ENCODE data around the gene FBRSL1. TPM values are rescaled to one million over a fixed set of nuclear protein-coding genes. Genes with fewer than 3 reads are reported as not detected.
A peak's percentile ranks its signal among the peaks of the same experiment; 100 is the strongest.
"Not testable (repeated sequence)": the region's sequence is repeated elsewhere in the genome, so short reads cannot be mapped to it uniquely, and the experiment has no call there.

FBRSL1 gene
- total RNA-seq, 1 donor from 2014 or later = 43.7 TPM

DNA sequence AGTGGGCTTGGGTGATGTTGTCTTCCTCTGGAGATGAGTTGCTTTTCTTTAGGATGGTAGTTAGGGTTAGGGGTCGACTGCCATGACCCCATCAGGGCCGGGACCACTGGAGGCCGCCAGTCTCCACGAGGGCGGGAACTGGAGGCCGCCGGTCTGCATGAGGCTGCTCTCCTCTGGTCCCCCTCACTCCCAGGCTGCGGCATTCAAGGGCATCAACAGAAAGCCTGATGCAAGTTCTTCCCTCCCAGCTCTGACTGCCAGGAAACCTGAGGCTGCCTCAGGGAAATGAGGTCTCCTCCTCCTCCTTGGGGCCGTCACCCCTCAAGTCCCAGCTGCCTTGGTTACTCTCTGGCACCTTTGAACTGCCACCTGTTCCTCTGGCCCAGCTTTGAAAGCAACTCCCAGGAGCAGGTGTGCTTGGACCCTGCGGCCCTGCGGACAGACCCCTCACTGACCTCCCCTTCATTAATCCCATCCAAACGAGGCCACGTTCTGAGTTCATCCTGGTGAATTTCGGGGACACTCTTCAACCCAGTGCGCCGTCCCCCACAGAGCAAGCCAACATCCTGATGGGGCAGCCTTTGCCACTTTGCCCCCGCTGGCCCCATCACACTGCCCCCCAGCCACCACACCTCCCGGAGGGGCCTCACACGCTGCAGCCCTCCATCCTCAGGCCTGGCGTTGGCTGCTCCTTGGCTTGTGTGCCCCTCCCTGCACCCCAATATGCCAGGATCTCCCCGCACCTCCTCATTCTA, 37.2 kb upstream of the FBRSL1 start:
- ATAC-seq = no peak
- intact Hi-C loops (cut with DNase I) = no loop called here
- no peak for DNase-seq (ENCODE audit: low spot score)

DNA sequence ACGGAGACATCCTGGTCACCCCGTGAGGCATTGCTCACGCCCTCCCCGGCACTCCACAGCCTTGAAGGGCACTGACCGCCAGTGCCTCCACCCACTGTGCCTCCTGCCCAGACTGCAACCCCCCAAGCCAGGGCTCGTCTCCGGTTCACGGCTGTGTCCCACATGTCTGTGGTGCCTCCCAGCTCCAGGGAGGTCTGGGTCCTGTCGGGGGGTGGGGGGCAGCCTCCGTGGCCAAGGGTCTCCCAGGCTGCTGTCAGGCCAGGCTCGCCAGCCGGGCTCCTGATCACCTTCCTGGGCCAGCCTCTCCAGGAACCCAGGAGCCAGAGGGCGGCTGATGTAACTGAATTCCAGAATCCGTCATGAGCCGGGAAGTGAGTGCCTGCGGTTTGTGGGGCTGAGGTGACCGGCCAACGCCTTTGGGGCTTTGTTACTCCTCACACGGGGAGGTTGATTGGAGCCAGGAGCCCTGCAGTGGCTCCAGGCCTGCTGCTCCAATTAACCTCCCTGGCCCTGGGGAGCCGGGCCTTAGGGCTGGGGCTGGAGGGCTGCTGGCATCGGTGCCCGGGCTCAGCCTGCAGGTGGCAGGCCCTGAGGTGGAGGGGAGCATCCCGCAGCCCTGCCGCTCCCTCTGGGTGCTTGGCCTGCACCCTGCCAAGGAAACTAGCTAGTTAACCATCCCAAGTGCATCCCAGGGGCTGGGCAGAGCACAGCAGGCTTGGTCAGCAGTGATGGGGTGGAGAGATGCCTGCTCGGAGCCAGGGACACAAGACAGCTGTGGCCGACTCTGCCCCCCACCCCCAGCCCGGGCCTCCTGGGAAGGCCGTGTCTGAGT, 36.4 kb upstream of the FBRSL1 start:
- DNase-seq (ENCODE audit: low spot score) (no peak), ATAC-seq (no peak)
- intact Hi-C loops (cut with DNase I) = no loop called here

- DNase-seq (ENCODE audit: low spot score) (no peak), ATAC-seq (no peak)
- intact Hi-C loops (cut with DNase I) = no loop called here
These were observed 35.6 kb upstream of the FBRSL1 start for GRCh38 chr12:132454193-132454932.

DNA sequence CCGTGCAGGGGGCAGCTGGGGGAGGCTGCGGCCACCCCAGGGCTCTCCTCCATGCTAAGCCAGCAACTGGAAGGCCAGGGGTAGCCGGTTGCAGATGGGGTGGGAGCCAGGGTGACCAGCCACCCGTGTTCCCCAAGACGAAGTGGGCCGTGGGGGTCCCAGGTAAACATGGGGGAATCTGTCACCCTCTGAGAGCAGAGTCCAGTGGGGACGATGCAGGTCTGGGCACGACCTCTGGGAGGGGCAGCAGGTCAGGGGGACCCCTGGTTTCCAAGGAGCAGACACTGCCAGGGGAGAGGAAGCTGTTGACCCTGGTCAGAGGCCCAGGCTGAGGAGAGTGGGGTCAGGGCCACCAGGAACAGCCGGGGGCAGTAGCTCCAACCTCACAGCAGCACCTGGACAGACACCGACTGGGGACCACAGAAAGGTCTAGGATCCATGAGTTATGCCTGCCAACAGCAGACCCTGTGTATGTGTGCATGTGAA, 35.0 kb upstream of the FBRSL1 start:
- DNase-seq (ENCODE audit: low spot score) (no peak), ATAC-seq (no peak)
- intact Hi-C loops (cut with DNase I) = no loop called here

DNA sequence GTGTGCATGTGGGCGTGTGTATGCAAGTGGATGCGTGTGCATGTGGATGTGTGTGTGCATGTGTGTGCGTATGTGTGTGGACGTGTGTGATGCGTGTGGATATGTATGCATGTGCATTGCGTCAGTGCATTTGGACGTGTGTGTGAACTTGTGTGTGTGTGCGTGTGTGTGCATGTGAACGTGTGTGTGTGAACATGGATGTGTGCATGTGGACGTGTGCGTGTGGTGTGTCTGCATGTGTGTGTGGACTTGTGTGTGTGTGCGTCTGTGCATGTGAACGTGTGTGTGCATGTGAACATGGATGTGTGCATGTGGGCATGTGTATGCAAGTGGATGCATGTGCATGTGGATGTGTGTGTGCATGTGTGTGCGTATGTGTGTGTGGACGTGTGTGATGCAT, 34.4 kb upstream of the FBRSL1 start:
- intact Hi-C loops (cut with DNase I) = no loop called here
- no peak for ATAC-seq
- DNase-seq (ENCODE audit: low spot score) = no peak

GRCh38 chr12:132456186-132456943, 33.6 kb upstream of the FBRSL1 start:
- no peak for ATAC-seq
- intact Hi-C loops (cut with DNase I) = no loop called here

DNA sequence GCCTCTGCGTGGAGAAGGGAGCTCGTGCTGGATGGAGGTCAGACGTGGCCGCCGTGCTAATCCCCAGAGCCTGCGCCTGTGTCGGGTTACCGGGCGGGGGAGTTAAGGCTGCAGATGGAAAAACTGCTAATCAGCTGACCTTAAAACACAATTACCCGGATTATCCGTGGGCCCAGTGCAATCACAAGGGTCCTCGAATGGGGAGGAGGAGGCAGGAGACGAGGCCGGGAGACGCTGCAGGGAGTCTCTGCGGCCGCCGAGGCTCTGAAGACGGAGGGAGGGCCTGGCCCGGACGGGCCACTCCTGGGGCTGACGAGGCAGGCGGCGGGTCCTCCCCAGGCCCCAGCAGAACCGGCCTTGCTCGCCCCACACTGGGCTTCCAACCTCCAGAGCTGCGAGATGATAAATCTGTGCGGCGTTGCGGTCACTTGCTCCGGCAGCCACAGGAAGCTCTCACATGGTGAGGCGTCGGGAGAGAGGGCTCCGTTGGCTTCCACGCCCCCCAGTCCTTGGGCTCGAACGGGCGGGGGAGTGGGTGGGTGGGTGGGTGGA, 32.9 kb upstream of the FBRSL1 start:
- no peak for ATAC-seq
- intact Hi-C loops (cut with DNase I) = no loop called here
- no peak for DNase-seq (ENCODE audit: low spot score)

More at GRCh38 chr12:132456186-132456943, 33.6 kb upstream of the FBRSL1 start:
- DNase-seq (ENCODE audit: low spot score) = no peak

DNA sequence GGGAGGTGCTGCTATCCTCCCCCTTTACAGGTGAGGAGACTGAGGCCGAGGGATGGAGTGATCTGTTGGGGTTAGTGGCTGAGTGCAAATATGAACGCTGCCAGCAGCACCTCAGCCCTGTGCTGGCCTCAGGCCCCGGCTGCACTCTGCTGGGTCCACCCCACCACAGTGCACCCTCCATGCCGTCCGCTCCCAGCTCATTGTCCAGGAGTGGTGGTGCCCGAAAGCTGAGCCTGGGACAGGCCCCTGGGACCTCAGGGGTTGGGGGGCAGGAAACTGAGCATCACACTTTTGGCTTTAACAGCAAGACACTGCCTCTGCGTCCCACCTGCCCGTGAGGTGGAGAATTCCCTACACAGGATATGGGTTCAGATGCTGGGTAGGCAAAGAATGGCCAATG, 31.5 kb upstream of the FBRSL1 start:
- ATAC-seq (no peak), DNase-seq (ENCODE audit: low spot score) (no peak)
- intact Hi-C loops (cut with DNase I) = no loop called here

GRCh38 chr12:132458846-132459641, 30.9 kb upstream of the FBRSL1 start:
- intact Hi-C loops (cut with DNase I) = no loop called here
- ATAC-seq (no peak), DNase-seq (ENCODE audit: low spot score) (no peak)

GRCh38 chr12:132460571-132460970, 29.4 kb upstream of the FBRSL1 start:
- no peak for DNase-seq (ENCODE audit: low spot score)
- no peak for ATAC-seq
- intact Hi-C loops (cut with DNase I) = no loop called here

DNA sequence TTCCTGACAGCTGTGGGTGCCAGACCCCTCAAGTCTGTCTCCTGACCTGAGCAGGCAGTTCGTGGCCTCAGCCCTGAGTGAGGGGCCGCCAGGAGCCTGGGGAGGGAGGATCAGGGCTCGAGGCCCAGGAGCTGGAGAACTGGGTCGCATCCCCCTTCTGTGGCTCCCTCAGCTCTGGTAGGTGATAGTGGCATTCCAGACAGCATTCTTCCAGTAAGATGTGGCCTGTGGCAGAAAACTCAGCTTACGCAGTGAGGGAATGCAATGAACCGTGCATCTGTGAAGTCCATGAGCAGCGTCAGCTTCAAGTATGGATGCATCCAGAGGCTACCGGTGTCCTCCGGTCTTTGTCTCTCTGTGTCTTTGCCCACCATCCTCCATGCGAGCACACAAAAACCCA, 28.4 kb upstream of the FBRSL1 start:
- no peak for DNase-seq (ENCODE audit: low spot score)
- ATAC-seq = no peak
- intact Hi-C loops (cut with DNase I) = no loop called here

DNA sequence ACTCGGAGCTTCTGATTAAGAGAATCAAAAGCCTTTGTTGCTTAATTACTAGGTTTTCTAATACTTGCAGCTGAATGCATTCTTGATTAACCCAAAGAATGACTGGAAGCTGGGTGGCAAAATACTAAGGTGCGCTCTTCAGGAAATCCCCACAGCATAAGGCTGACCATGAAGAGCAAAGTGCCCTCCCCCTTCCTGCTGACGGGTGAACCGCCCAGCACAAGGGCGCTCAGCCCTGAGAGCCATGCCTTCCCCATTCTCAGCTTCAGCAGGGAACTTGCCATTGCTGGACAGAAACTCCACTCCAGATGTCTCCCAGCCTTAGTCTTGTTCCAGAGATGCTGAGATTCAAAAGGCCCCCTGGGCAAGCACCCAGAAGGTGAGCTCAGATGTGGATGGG, 27.2 kb upstream of the FBRSL1 start:
- DNase-seq (ENCODE audit: low spot score) = no peak
- intact Hi-C loops (cut with DNase I) = no loop called here
- no peak for ATAC-seq

DNA sequence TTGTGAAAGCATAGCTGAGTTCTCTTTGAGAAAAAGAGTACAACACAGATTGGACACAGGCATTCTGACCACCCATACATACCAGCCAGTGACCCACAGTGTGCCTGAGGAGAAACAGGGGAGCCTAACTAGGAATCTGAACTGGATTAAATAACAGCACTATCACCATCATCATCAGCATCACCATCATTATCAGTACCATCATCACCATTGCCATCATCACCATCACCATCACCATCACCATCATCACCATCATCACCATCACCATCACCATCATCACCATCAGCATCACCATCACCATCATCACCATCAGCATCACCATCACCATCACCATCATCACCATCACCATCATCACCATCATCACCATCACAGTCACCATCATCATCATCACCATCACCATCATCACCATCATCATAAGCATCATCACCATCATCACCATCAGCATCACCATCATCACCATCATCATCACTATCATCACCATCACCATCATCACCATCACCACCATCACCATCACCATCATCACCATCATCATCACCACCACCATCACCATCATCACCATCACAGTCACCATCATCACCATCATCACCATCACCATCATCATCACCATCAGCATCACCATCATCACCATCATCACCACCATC, 26.5 kb upstream of the FBRSL1 start:
- ATAC-seq; intact Hi-C loops (cut with DNase I); DNase-seq (ENCODE audit: low spot score): not testable (repeated sequence)

DNA sequence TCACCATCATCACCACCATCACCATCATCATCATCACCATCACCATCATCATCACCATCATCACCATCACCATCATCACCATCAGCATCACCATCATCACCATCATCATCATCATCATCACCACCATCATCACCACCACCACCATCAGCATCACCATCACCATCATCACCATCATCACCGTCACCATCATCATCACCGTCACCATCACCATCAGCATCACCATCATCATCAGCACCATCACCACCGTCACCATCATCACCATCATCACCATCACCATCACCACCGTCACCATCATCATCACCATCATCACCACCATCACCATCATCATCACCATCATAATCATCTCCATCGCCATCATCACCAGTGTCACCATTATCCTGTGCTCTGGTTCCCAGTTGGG, 25.6 kb upstream of the FBRSL1 start:
- ATAC-seq; DNase-seq (ENCODE audit: low spot score); intact Hi-C loops (cut with DNase I): not testable (repeated sequence)

DNA sequence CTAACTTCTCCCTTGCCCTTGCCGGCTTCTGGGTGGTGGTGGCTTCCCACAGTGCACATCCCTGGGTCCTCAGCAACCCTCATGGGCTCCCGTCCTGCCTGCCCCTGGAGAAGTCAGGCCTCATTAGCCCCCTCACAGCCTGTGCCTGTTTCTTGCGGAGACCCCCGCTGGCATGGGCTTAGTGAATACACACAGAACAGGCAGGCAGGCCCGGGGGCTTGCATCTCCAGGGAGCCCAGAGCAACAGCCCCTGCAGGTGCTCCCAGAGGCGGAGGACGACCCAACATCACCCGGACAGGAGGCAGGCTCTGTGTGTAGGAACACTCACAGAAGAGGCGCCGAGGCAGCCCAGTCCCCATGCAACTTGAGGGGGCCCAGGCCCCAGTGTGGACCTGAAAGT, 25.1 kb upstream of the FBRSL1 start:
- no peak for DNase-seq (ENCODE audit: low spot score)
- ATAC-seq = no peak
- intact Hi-C loops (cut with DNase I) = no loop called here

DNA sequence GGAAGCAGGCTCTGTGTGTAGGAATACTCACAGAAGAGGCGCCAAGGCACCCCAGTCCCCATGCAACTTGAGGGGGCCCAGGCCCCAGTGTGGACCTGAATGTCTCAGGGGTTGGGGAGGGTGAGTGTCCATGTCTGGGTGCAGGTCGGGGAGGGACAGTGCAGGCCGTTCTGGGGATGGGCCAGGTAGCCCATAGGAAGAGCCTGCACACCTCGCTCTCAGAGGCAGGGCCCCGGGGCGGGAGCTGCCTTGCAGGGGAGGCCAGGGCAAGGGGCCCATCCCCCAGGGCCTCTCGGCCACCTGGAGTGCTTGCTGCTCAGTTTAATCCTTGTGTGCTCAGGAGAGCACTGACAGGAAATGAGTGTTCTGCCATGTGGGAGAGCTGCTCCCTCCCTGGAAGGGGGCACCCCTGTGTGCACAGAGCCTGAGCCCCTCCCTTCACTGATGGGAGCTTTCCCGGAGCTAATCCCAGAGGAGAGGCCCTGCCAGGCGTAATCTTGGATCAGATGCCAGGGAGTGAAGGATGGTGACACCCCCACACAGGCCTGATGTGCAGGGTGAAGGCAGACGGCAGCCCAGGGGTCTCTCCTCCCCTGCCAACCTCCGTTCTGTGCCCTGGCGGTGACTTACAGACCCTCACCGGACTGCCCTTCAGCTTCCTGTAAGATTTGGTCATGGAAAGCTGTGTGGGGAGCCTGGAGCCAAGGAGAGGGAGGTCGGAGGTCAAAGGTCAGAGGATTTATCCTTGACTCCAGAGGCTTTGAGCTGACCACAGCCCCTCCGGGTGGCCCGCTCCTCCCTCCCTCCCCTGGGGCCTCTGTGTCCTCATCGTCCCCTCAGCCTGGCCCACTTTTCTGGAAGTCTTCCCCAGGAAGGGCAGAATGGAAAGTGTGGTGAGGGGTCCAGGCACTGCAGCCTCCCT, 24.4 kb upstream of the FBRSL1 start:
- ATAC-seq = peak; percentile 35
- no peak for DNase-seq (ENCODE audit: low spot score)

More for the DNA sequence above, 24.4 kb upstream of the FBRSL1 start:
- intact Hi-C loops (cut with DNase I) = no loop called here
